WTC11 (cell line): Measurements from ENCODE around the gene CLEC12A. TPM values are rescaled to one million over a fixed set of nuclear protein-coding genes. Genes with fewer than 3 reads are reported as not detected.

Experiments used
- ATAC-seq: fragments of 200-7000 bp; cut with Tn5 transposase; 2 replicates; pipeline ENCODE4 v1.10.0; 2021; ENCODE audit warnings: mild to moderate bottlenecking, moderate library complexity
- CTCF ChIA-PET: fragments of 300-600 bp; sonication (Branson Sonifier 250); formaldehyde crosslinking; loops from one replicate; lab custom pipeline; 2021; ENCODE audit warnings: antibody characterized with exemption; lab: Charles Lee
- POLR2A ChIA-PET: fragments of 350-600 bp; sonication (Branson Sonifier 250); formaldehyde crosslinking; loops from one replicate; lab custom pipeline; 2021; ENCODE audit warnings: antibody characterized with exemption; lab: Charles Lee
- DNase-seq: peaks from one replicate; pipeline ENCODE4 v3.0.0; 2021; ENCODE audit warnings: low spot score
- H3K27ac Mint-ChIP-seq: 2 replicates; pipeline ENCODE4 v1.8.0; 2021; ENCODE audit warnings: mixed read lengths
- H3K27me3 Mint-ChIP-seq: 2 replicates; pipeline ENCODE4 v1.8.0; 2021; ENCODE audit warnings: low read depth, mild to moderate bottlenecking, moderate library complexity, mixed read lengths
- H3K36me3 Mint-ChIP-seq: 2 replicates; pipeline ENCODE4 v1.8.0; 2021; ENCODE audit warnings: mixed read lengths
- H3K4me1 Mint-ChIP-seq: 2 replicates; pipeline ENCODE4 v1.8.0; 2022; ENCODE audit warnings: mixed read lengths
- H3K4me3 Mint-ChIP-seq: 2 replicates; pipeline ENCODE4 v1.8.0; 2021; ENCODE audit warnings: mild to moderate bottlenecking, moderate library complexity, mixed read lengths
- H3K9me3 Mint-ChIP-seq: 2 replicates; pipeline ENCODE4 v1.8.0; 2021; ENCODE audit warnings: mixed read lengths
- AR ChIP-seq: fragments of 250-450 bp; sonication (Bioruptor Pico); IDR thresholded peaks from 2 replicates; pipeline ENCODE4 v1.9.0; 2021; ENCODE audit warnings: mild to moderate bottlenecking
- ATF1 ChIP-seq: sonication (generic); formaldehyde crosslinking; IDR thresholded peaks from 2 replicates; pipeline ENCODE4 v1.8.1; 2023; ENCODE audit warnings: mild to moderate bottlenecking, moderate library complexity, missing genetic modification reagents
- CREM ChIP-seq: sonication (generic); formaldehyde crosslinking; IDR thresholded peaks from 2 replicates; pipeline ENCODE4 v1.8.1; 2022; ENCODE audit warnings: mild to moderate bottlenecking, missing genetic modification reagents, moderate library complexity
- EMX1 ChIP-seq: fragments of 250-450 bp; sonication (Bioruptor Pico); IDR thresholded peaks from 2 replicates; pipeline ENCODE4 v1.8.0; 2021; ENCODE audit warnings: mild to moderate bottlenecking
- ESRRA ChIP-seq: sonication (generic); formaldehyde crosslinking; IDR thresholded peaks from 2 replicates; pipeline ENCODE4 v1.8.1; 2022; ENCODE audit warnings: mild to moderate bottlenecking, missing genetic modification reagents, borderline replicate concordance
- GRHL2 ChIP-seq: fragments of 250-450 bp; sonication (Bioruptor Pico); IDR thresholded peaks from 2 replicates; pipeline ENCODE4 v1.8.0; 2022; ENCODE audit warnings: mild to moderate bottlenecking, moderate library complexity; ENCODE audit not compliant: insufficient replicate concordance, severe bottlenecking
- MLX ChIP-seq: sonication (generic); formaldehyde crosslinking; IDR thresholded peaks from 2 replicates; pipeline ENCODE4 v1.8.1; 2023; ENCODE audit warnings: mild to moderate bottlenecking, missing genetic modification reagents, moderate library complexity
- NFATC4 ChIP-seq: fragments of 250-450 bp; sonication (Bioruptor Pico); IDR thresholded peaks from 2 replicates; pipeline ENCODE4 v1.9.0; 2021; ENCODE audit warnings: mild to moderate bottlenecking
- NR2C2 ChIP-seq: sonication (generic); formaldehyde crosslinking; IDR thresholded peaks from 2 replicates; pipeline ENCODE4 v1.8.0; 2022; ENCODE audit warnings: mild to moderate bottlenecking, missing genetic modification reagents
- PRDM15 ChIP-seq: sonication (generic); formaldehyde crosslinking; IDR thresholded peaks from 2 replicates; pipeline ENCODE4 v1.8.0; 2022; ENCODE audit warnings: missing genetic modification reagents
- PREB ChIP-seq: sonication (generic); formaldehyde crosslinking; IDR thresholded peaks from 2 replicates; pipeline ENCODE4 v1.8.1; 2022; ENCODE audit warnings: mild to moderate bottlenecking, missing genetic modification reagents, moderate library complexity, borderline replicate concordance
- SOX15 ChIP-seq: fragments of 250-450 bp; sonication (Bioruptor Pico); IDR thresholded peaks from 2 replicates; pipeline ENCODE4 v1.9.0; 2021; ENCODE audit warnings: mild to moderate bottlenecking
- ZBTB21 ChIP-seq: sonication (generic); formaldehyde crosslinking; IDR thresholded peaks from 2 replicates; pipeline ENCODE4 v1.8.1; 2023; ENCODE audit warnings: mild to moderate bottlenecking, missing genetic modification reagents, borderline replicate concordance
- ZBTB43 ChIP-seq: sonication (generic); formaldehyde crosslinking; IDR thresholded peaks from 2 replicates; pipeline ENCODE4 v1.8.1; 2023; ENCODE audit warnings: mild to moderate bottlenecking, missing genetic modification reagents
- ZNF121 ChIP-seq: sonication (generic); formaldehyde crosslinking; IDR thresholded peaks from 2 replicates; pipeline ENCODE4 v1.8.0; 2023; ENCODE audit warnings: missing genetic modification reagents
- ZNF219 ChIP-seq: sonication (generic); formaldehyde crosslinking; IDR thresholded peaks from 2 replicates; pipeline ENCODE4 v1.8.0; 2023; ENCODE audit warnings: missing genetic modification reagents, mild to moderate bottlenecking, borderline replicate concordance
- ZNF263 ChIP-seq: sonication (generic); formaldehyde crosslinking; IDR thresholded peaks from 2 replicates; pipeline ENCODE4 v1.8.1; 2022; ENCODE audit warnings: low read depth, mild to moderate bottlenecking, moderate library complexity, missing genetic modification reagents
- ZNF317 ChIP-seq: sonication (generic); formaldehyde crosslinking; IDR thresholded peaks from 2 replicates; pipeline ENCODE4 v1.8.1; 2023; ENCODE audit warnings: low read depth, mild to moderate bottlenecking, moderate library complexity, missing genetic modification reagents, borderline replicate concordance
- ZNF425 ChIP-seq: fragments of 250-450 bp; sonication (Bioruptor Pico); conservative IDR thresholded peaks from 2 replicates; pipeline ENCODE4 v1.9.0; 2021; ENCODE audit warnings: mild to moderate bottlenecking
- ZSCAN18 ChIP-seq: fragments of 250-450 bp; sonication (Bioruptor Pico); IDR thresholded peaks from 2 replicates; pipeline ENCODE4 v2.1.2; 2022; ENCODE audit warnings: mild to moderate bottlenecking, moderate library complexity
- total RNA-seq: library from RNA; stranded (reverse); gene quantifications from 3 replicates; pipeline ENCODE4 v1.2.3, GENCODE V29; 2021

Gene CLEC12A
- total RNA-seq, 1 experiment from 2014 or later = not detected

- TF ChIP-seq ATF1 (CRISPR knock-in tag) (no peak), SOX15 (CRISPR knock-in tag) (no peak), ESRRA (CRISPR knock-in tag) (no peak), EMX1 (no peak)
These were observed 30.1 kb downstream of the CLEC12A start (continued) for GRCh38 chr12:10001171-10001776.

- peaks cover 10% of the 10 kb centered on the region for H3K4me1 Mint-ChIP-seq
- DNase-seq (no peak), ATAC-seq (no peak)
- no peak overlapping the region for H3K27ac Mint-ChIP-seq
- POLR2A ChIA-PET = interaction anchor here (0.6 kb wide), 1 partner anchor 98 kb away, joined by 3 read pairs; no protein-coding TSS in a partner anchor
- H3K27me3 Mint-ChIP-seq = no peaks in the 10 kb centered on the region
- CTCF ChIA-PET = interaction anchor here (1.0 kb wide), 1 partner anchor 127 kb away, joined by 5 read pairs; no protein-coding TSS in a partner anchor
- H3K4me3 Mint-ChIP-seq = no peak overlapping the region
- no peaks in the 10 kb centered on the region for H3K9me3 Mint-ChIP-seq
- no peaks in the 10 kb centered on the region for H3K36me3 Mint-ChIP-seq
- TF ChIP-seq CREM (CRISPR knock-in tag) = no peak
- TF ChIP-seq PRDM15 (CRISPR knock-in tag) = no peak
- no peak for TF ChIP-seq ZSCAN18 (CRISPR knock-in tag)
- TF ChIP-seq NR2C2 (CRISPR knock-in tag) = no peak
- TF ChIP-seq AR (CRISPR knock-in tag) = no peak
- no peak for TF ChIP-seq GRHL2
- no peak for TF ChIP-seq ATF1 (CRISPR knock-in tag)
- no peak for TF ChIP-seq ZBTB43
- no peak for TF ChIP-seq ZNF425
- TF ChIP-seq MLX (CRISPR knock-in tag) = no peak
- no peak for TF ChIP-seq ZNF317 (CRISPR knock-in tag)
- TF ChIP-seq ZBTB21 (CRISPR knock-in tag) = no peak
- TF ChIP-seq PREB (CRISPR knock-in tag) = no peak
- TF ChIP-seq NFATC4 (CRISPR knock-in tag) = no peak
- TF ChIP-seq ZNF219 (CRISPR knock-in tag) = no peak
- TF ChIP-seq ZNF121 (CRISPR knock-in tag) = no peak
- no peak for TF ChIP-seq ZNF263 (CRISPR knock-in tag)
These were observed 41.6 kb downstream of the CLEC12A start for GRCh38 chr12:10012630-10013330.
